ENCODE results near the gene MSRB3.

DNA sequence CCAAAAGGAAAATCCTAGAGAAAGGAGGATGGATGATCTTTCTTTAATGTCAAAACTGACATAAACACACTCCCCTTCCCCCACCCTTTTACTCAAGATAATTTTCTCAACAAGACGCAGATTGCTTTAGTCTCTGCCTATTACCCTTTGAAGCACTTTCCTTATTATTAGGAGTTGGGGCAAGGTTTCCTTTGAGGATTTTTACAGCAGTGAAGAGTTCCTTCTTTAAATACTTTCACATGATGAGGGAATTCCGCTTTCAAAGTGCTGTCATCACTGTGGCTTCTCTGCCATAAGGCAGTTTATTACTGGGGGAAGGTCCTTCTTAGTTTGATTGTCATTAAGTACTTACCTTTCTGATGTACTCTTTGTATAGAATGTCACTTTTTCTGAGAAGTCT, 172.1 kb downstream of the MSRB3 start:
- TF ChIP-seq POLR2AphosphoS5 (IDR thresholded peaks at IDR 0.05), result no peak
- TF ChIP-seq POLR2A (IDR thresholded peaks at IDR 0.05), result no peak

All from gastroesophageal sphincter (tissue), 2 donors.